Coronary artery (tissue), 2 donors: ENCODE data around the gene TUBA1C.
"Not testable (repeated sequence)": the region's sequence is repeated elsewhere in the genome, so short reads cannot be mapped to it uniquely, and the experiment has no call there.

Experiments used
- DNase-seq: peaks from one replicate; pipeline ENCODE4 v3.0.0-alpha.2; 2017; ENCODE audit warnings: low spot score
- H3K27ac ChIP-seq, 2 donors: fragments of 200-600 bp; sonication (generic); one replicate each; pipeline ENCODE4 v1.5.1; 2016 to 2019
- H3K4me3 ChIP-seq: fragments of 200-600 bp; sonication (generic); 2 replicates; pipeline ENCODE4 v1.5.1; 2016; ENCODE audit warnings: mild to moderate bottlenecking, moderate library complexity
- TF ChIP-seq, protein P1 (sequence below): fragments of 200-600 bp; sonication (generic); IDR thresholded peaks from one replicate; pipeline ENCODE4 v1.5.1; 2019; ENCODE audit warnings: antibody characterized with exemption

Gene TUBA1C

GRCh38 chr12:49233842-49234526 is 30.9 kb upstream of the TUBA1C start:
- DNase-seq: no peak
- H3K27ac ChIP-seq: peak overlapping the region; percentile 74 to 88
- TF ChIP-seq, protein P1, sequence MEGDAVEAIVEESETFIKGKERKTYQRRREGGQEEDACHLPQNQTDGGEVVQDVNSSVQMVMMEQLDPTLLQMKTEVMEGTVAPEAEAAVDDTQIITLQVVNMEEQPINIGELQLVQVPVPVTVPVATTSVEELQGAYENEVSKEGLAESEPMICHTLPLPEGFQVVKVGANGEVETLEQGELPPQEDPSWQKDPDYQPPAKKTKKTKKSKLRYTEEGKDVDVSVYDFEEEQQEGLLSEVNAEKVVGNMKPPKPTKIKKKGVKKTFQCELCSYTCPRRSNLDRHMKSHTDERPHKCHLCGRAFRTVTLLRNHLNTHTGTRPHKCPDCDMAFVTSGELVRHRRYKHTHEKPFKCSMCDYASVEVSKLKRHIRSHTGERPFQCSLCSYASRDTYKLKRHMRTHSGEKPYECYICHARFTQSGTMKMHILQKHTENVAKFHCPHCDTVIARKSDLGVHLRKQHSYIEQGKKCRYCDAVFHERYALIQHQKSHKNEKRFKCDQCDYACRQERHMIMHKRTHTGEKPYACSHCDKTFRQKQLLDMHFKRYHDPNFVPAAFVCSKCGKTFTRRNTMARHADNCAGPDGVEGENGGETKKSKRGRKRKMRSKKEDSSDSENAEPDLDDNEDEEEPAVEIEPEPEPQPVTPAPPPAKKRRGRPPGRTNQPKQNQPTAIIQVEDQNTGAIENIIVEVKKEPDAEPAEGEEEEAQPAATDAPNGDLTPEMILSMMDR: no peak
- peak overlapping the region; percentile 66 for H3K4me3 ChIP-seq

- no peak overlapping the region for H3K4me3 ChIP-seq
- TF ChIP-seq, protein P1: no peak
- H3K27ac ChIP-seq: no peak overlapping the region
- no peak for DNase-seq
Measured at GRCh38 chr12:49236423-49236822, 28.5 kb upstream of the TUBA1C start.

DNA sequence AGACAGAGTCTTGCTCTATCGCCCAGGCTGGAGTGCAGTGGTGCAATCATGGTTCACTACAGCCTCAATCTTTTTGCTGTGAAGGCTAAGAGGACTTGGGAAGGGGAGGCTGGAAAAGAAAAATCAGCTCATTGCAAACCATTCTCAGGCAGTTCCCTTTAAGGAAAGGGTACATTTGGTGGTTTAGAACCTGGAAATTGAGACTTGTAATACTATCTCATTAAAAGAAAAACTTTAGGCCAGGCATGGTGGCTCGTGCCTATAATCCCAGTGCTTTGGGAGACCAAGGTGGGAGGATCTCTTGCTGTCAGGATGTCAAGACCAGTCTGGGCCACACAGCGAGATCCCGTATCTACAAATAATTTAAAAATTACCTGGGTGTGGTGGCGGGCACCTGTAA is 21.3 kb upstream of the TUBA1C start:
- DNase-seq: no peak
- Histone ChIP-seq H3K4me3 (no peak overlapping the region), H3K27ac (peak overlapping the region; percentile 62 to 75)
- TF ChIP-seq, protein P1: no peak

DNA sequence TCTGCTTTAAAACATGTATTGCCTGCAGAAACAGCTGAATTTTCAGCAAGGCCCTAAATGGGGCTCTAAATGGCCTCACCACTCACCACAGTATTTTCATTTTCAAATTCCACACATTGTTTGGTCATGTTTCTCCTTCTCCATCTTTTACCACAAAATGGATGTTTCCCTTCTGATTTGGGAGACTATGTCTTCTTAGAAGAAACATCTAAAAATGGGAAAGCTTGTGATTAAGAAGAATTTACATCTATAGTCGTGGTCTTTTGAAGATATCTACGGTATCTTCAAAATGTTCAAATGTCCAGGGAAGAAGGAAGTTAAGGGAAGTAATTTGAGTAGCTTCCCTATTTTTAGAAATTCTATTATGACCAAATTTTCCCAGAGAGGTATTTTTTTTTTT is 20.7 kb upstream of the TUBA1C start:
- TF ChIP-seq, protein P1: no peak
- H3K27ac ChIP-seq: peak overlapping the region in 1 of 2 donors; percentile 62
- DNase-seq: no peak

GRCh38 chr12:49251357-49251756 is 13.5 kb upstream of the TUBA1C start:
- DNase-seq: no peak
- no peak overlapping the region for H3K4me3 ChIP-seq
- no peak overlapping the region for H3K27ac ChIP-seq
- TF ChIP-seq, protein P1: no peak

More for the DNA sequence above, 20.7 kb upstream of the TUBA1C start:
- H3K4me3 ChIP-seq: no peak overlapping the region

DNA sequence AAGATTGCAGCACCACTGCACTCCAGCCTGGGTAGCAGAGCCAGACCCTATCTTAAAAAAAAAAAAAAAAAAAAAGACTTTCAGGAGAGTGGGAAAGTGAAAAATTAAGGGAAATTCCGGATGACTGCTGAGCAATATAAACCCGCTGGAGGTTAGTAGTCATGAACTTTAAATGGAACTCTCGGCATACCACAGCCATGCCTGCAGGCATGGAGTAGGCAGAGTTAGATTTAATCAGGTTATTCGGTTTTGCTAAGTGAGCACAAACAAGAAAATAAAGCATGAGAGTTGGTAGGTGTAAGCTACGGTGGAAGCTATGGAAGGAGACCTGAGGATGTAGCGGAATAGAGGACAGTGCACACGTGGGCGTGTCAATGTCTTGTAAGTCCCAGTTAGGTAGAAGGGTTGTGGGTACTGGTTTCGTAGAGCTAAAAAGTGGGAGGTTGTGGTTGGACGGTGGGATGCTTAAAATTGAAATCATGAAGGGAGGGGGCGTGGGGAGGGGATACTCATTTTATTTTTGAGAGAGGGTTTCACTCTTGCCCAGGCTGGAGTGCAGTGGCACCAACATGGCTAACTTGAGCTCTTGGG is 11.8 kb upstream of the TUBA1C start:
- no peak overlapping the region for H3K4me3 ChIP-seq
- TF ChIP-seq, protein P1: no peak
- H3K27ac ChIP-seq: no peak overlapping the region
- DNase-seq: no peak

DNA sequence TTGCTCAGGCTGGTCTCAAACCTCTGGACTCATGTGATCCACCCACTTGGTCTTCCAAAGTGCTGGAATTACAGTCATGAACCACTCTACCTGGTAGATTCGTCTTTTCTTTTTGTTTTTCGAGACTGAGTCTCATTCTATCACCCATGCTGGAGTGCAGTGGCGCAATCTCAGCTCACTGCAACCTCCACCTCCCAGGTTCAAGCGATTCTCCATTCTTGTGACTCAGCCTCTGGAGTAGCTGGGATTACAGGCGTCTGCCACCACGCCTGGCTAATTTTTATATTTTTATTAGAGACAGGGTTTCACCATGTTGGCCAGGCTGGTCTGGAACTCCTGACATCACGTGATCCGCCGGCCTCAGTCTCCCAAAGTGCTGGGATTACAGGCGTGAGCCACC is 9.4 kb upstream of the TUBA1C start:
- H3K27ac ChIP-seq, DNase-seq, H3K4me3 ChIP-seq: not testable (repeated sequence)
